GM13977 (cell line): Measurements from ENCODE around the gene MKS1.

Experiments used
- DNase-seq: peaks from one replicate; pipeline ENCODE4 v3.0.0; 2012; ENCODE audit warnings: low spot score
- CTCF ChIP-seq: IDR thresholded peaks from 2 replicates; pipeline ENCODE4 v1.5.1; 2012; ENCODE audit warnings: mild to moderate bottlenecking, control low read depth; ENCODE audit not compliant: insufficient read depth; ENCODE audit errors: extremely low read depth, missing control alignments
- in situ Hi-C: fragments of 300-500 bp; cut with MboI; formaldehyde crosslinking; loops from one replicate; pipeline ENCODE4 v1.12.0; 2022; ENCODE audit warnings: low sequenced_read_pairs, low pct_unique_long_range_greater_than_20kb, mixed read lengths, inconsistent platforms; ENCODE audit not compliant: unreplicated experiment

Gene MKS1

GRCh38 chr17:58228679-58229078, 9.6 kb upstream of the MKS1 start:
- no peak for TF ChIP-seq CTCF
- DNase-seq, result no peak
- in situ Hi-C loops, result no loop called here

- DNase-seq, result no peak
- TF ChIP-seq CTCF, result no peak
- in situ Hi-C loops, result no loop called here
Measured at GRCh38 chr17:58227733-58228132, 8.7 kb upstream of the MKS1 start.

GRCh38 chr17:58224315-58224714, 5.3 kb upstream of the MKS1 start:
- no peak for TF ChIP-seq CTCF
- DNase-seq, result no peak
- in situ Hi-C loops, result no loop called here

- in situ Hi-C loops, result no loop called here
Measured at GRCh38 chr17:58219789-58220183, 731 bp upstream of the MKS1 start.

GRCh38 chr17:58217766-58218165, 1.3 kb downstream of the MKS1 start:
- no peak for DNase-seq
- no peak for TF ChIP-seq CTCF
- in situ Hi-C loops, result no loop called here

More at GRCh38 chr17:58219789-58220183, 731 bp upstream of the MKS1 start:
- no peak for TF ChIP-seq CTCF
- no peak for DNase-seq

GRCh38 chr17:58215685-58216084, 3.4 kb downstream of the MKS1 start:
- DNase-seq, result no peak

More at GRCh38 chr17:58215685-58216084, 3.4 kb downstream of the MKS1 start:
- in situ Hi-C loops, result no loop called here
- TF ChIP-seq CTCF, result no peak
